Measurements from ENCODE around the gene TMEM208.

The TMEM208 gene

GRCh38 chr16:67230809-67231660 is 4.1 kb downstream of the TMEM208 start:
- peaks cover 14 to 15% of the 10 kb centered on the region in 2 experiments for H3K4me1 ChIP-seq (ENCODE audit: control insufficient read depth in 1 of 2, insufficient read depth in 1 of 2, low read depth in 1 of 2, low read length in 1 of 2)
- no peak overlapping the region for H3K27ac ChIP-seq
- H3K4me3 ChIP-seq (ENCODE audit: low read depth in 1 of 2, low read length in 1 of 2), result no peak overlapping the region
- H3K9me3 ChIP-seq, result no peaks in the 10 kb centered on the region
- H3K36me3 ChIP-seq, result peaks cover 72% of the 10 kb centered on the region
- no peaks in the 10 kb centered on the region for H3K27me3 ChIP-seq
- TF ChIP-seq CTCF (IDR thresholded peaks at IDR 0.05), result no peak

- peaks cover 93% of the 10 kb centered on the region for H3K36me3 ChIP-seq
- H3K4me1 ChIP-seq (ENCODE audit: control insufficient read depth in 1 of 2, insufficient read depth in 1 of 2, low read depth in 1 of 2, low read length in 1 of 2), result no peaks in the 10 kb centered on the region
- no peaks in the 10 kb centered on the region for H3K9me3 ChIP-seq
- no peak overlapping the region for H3K4me3 ChIP-seq (ENCODE audit: low read depth in 1 of 2, low read length in 1 of 2)
- no peak overlapping the region for H3K27ac ChIP-seq
- H3K27me3 ChIP-seq, result no peaks in the 10 kb centered on the region
- no peak for TF ChIP-seq CTCF (IDR thresholded peaks at IDR 0.05)
Measured at GRCh38 chr16:67233596-67233995, 6.7 kb downstream of the TMEM208 start.

GRCh38 chr16:67234180-67234597 is 7.3 kb downstream of the TMEM208 start:
- H3K4me3 ChIP-seq (ENCODE audit: low read depth in 1 of 2, low read length in 1 of 2), result no peak overlapping the region
- no peaks in the 10 kb centered on the region for H3K27me3 ChIP-seq
- H3K36me3 ChIP-seq, result peaks cover 93% of the 10 kb centered on the region
- no peaks in the 10 kb centered on the region for H3K9me3 ChIP-seq
- H3K27ac ChIP-seq, result no peak overlapping the region
- no peaks in the 10 kb centered on the region for H3K4me1 ChIP-seq (ENCODE audit: control insufficient read depth in 1 of 2, insufficient read depth in 1 of 2, low read depth in 1 of 2, low read length in 1 of 2)
- no peak for TF ChIP-seq CTCF (IDR thresholded peaks at IDR 0.05)

- H3K27ac ChIP-seq, result no peak overlapping the region
- no peaks in the 10 kb centered on the region for H3K4me1 ChIP-seq (ENCODE audit: control insufficient read depth in 1 of 2, insufficient read depth in 1 of 2, low read depth in 1 of 2, low read length in 1 of 2)
- H3K4me3 ChIP-seq (ENCODE audit: low read depth in 1 of 2, low read length in 1 of 2), result no peak overlapping the region
- H3K9me3 ChIP-seq, result no peaks in the 10 kb centered on the region
- peaks cover 81% of the 10 kb centered on the region for H3K36me3 ChIP-seq
- TF ChIP-seq CTCF (IDR thresholded peaks at IDR 0.05), result no peak
- H3K27me3 ChIP-seq, result no peaks in the 10 kb centered on the region
Measured at GRCh38 chr16:67235816-67236562, 9.1 kb downstream of the TMEM208 start.

- Histone ChIP-seq H3K4me3 (ENCODE audit: low read depth in 1 of 2, low read length in 1 of 2) (no peak overlapping the region), H3K27me3 (no peaks in the 10 kb centered on the region), H3K4me1 (ENCODE audit: control insufficient read depth in 1 of 2, insufficient read depth in 1 of 2, low read depth in 1 of 2, low read length in 1 of 2) (no peaks in the 10 kb centered on the region), H3K27ac (no peak overlapping the region), H3K36me3 (peaks cover 74% of the 10 kb centered on the region), H3K9me3 (no peaks in the 10 kb centered on the region)
- TF ChIP-seq CTCF (IDR thresholded peaks at IDR 0.05), result no peak
Measured at GRCh38 chr16:67236563-67237395, 9.8 kb downstream of the TMEM208 start.
